ENCODE data around the gene LMF1.

DNA sequence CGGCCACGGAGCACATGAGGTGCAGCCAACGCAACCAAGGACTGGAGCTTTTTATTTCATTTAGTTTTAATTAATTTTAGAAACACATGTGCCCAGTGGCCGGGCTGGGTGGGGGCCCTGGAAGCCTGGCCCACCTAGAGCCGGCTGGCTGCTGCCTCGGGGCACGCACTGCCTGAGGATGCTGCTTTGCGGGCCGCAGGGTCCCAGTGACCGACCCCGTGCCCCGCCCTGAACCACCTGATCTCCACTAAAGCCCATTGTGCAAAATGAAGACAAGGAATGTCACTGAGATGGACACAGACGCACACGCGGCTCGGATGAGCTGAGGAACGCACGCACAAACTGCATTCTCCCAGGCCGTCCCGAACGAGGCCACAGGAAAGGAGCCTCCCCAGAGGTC lies 39.6 kb downstream of the LMF1 start:
- TF ChIP-seq CTCF (IDR thresholded peaks at IDR 0.05) (no peak), POLR2A (IDR thresholded peaks at IDR 0.05) (no peak)
